Fibroblast of upper back skin (primary cell): ENCODE measurements around the gene P3H2.

Experiments used
- DNase-seq: peaks from one replicate; pipeline ENCODE4 v3.0.0-alpha.2; 2013

The P3H2 gene

GRCh38 chr3:190122198-190122771 is 1.6 kb upstream of the P3H2 start:
- peak; percentile 91 for DNase-seq

GRCh38 chr3:190121383-190121782 is 686 bp upstream of the P3H2 start:
- DNase-seq: no peak

DNA sequence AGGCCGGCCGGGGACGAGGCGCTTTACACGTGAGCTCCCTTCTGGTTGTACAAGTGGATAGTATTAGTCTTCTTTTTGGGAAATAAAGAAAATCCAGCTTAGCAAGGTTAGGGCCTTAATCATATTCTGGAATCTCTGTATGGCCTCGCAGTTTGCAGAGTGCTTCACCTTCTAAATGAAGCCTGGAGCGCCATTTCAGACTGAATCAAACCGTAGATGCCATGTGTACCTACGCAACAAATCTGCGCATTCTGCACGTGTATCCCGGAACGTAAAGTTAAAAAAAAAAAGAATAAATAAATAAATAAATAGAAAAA is 322 bp upstream of the P3H2 start:
- DNase-seq: no peak

GRCh38 chr3:190119461-190120268 is 1.0 kb downstream of the P3H2 start:
- no peak for DNase-seq

DNA sequence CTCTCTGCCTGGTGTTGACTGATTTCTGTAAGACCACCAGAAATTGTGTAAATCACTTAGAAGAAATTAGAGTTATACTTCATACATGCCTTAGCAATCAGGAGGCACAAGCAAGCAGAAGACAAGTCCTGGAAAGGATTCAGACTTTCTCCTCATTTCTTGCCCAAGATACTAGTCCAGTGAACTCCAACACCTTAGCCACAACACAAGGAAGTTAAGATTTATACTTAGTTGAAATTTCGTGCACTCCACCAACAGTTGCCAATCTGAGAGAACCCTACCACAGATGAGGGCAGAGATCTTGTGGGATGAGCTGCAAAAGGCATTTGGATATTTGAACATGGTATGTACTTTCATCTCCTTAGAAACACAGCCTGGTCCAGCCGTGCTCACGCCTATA is 2.3 kb downstream of the P3H2 start:
- no peak for DNase-seq

GRCh38 chr3:190117981-190118380 is 2.7 kb downstream of the P3H2 start:
- peak; percentile 73 for DNase-seq

DNA sequence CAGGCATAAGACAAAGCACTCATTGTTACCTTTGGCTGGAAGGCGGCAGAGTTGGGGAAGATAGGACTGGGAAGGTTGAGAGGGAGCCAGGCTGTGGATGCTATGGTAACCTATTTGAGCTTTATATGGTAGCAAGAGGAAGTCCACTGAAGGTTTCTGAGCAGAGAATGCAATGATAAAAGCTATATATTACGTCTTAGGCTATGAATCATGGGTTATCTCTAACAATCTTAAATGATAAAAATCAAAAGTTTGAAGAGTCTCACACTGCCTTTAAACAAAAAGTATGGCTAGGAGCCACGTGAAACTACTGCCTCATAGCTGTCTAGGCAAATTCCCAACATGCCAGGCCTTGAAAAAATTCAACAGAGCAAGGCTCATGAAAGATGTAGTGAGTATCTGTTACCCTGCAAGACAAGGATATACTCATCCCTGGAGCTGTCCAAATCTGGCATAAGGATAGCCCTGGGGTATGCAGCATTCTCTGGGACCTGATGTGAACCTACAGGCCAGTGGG is 4.1 kb downstream of the P3H2 start:
- peak; percentile 78 for DNase-seq

GRCh38 chr3:190110826-190111225 is 9.9 kb downstream of the P3H2 start:
- no peak for DNase-seq

GRCh38 chr3:190109441-190109840 is 11.3 kb downstream of the P3H2 start:
- no peak for DNase-seq

DNA sequence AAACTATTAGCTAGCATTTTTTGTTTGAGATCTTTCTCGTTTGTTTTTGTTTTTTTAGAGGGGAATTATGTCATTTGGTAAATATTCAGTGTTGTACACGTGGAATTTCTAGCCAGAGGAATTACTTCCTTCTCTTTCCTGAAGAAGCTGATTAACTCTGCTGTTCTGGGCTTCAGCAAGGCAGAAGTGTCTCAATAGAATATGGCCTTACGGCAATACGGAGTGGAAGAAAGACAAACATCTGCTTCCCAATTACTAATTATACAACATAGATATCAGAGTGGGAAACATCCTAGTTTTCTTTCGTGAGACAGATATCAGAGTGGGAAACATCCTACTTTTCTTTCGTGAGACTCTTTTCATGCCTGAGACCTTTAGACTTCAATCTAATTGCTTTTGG is 11.9 kb downstream of the P3H2 start:
- DNase-seq: no peak

- DNase-seq: peak; percentile 74
Observed at GRCh38 chr3:190105876-190106275, 14.8 kb downstream of the P3H2 start.

DNA sequence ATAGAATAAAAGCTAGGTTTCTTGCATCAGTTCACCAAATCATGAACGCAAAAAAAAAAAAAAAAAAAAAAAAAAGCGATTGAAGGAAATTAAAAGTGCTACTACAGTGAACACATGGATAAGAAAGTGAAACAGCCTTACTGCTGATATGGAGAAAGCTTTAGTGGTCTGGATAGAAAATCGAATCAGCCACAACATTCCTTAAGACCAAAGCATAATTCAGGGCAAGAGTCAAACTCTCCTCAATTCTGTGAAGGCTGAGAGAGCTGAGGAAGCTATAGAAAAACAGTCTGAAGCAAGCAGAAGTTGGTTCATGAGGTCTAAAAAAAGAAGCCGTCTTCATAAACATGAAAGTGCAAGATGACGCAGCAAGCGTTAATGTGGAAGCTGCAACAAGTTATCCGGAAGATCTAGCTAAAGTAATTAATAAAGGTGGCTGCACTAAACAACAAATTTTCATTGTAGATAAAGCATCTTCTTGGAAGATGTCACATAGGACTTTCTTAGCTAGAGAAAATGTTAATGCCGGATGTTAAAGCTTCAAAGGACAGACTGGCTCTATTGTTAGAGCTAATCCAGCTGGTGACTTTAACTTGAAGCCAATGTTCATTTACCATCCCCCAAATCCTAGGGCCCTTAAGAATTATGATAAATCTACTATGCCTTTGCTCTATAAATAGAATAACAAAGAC is 19.2 kb downstream of the P3H2 start:
- DNase-seq: peak; percentile 85

GRCh38 chr3:190099099-190099498 is 21.6 kb downstream of the P3H2 start:
- DNase-seq: peak; percentile 53

DNA sequence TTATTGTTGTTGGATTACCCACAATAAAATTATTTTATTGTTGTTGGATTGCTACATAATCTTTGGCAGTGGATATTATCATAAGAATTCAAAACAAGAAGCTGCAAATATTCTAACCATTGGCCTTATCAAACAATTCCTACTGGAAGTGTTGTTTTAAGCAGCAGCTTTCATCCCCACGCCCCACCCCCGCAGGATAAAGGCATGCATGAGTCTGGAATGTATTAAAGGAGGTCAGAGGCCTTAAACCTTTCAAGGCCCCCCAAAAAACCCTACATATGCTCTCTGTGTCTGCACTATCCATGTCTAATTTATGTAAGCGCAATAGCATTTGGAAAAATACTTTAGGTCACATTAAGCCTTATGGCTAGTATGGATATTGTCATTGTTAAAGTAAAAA is 23.1 kb downstream of the P3H2 start:
- no peak for DNase-seq

DNA sequence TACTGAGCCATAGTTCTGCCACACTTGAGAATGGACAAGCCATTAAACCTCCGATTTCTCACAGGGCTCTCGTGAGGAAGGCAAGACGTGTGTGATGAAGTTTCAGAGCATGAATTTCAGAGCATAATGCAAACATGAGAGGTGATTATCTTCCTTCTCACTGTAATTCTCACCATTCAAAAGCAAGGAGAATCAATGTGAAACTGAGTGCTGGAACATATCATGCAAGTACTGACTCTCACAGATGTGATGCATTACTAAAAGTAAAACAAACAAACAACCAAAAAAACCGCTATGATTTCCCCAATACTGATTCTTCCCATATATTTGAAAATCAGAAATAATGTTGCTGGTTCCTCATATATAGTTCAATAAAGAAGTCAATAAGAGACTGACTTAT is 23.7 kb downstream of the P3H2 start:
- DNase-seq: no peak

GRCh38 chr3:190096345-190096744 is 24.4 kb downstream of the P3H2 start:
- no peak for DNase-seq

DNA sequence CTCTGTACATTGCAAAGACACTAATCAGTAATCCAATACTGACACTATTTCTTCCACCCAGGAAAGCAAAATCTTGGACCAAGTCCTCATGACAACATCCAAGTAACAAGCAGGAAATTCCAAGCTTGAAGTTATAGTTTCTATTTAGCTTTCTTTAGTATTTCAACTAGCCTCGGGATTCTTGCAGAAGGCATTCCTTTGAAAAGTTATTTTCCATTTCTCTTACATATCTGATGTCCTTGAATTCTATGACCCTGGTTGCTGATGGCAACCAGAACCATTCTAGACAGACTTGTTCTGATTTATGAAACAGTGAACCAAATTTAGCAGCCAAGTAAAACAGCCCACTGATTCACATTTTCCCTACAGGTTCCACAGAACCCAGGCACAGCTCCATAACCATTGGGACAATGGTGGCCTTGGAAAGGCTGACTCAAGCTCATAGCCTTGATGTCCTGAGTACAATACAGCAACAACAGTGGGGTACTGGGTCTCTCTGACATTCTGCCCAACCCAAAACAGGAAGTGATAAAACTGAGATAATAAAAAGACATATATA is 26.5 kb downstream of the P3H2 start:
- peak; percentile 86 for DNase-seq

DNA sequence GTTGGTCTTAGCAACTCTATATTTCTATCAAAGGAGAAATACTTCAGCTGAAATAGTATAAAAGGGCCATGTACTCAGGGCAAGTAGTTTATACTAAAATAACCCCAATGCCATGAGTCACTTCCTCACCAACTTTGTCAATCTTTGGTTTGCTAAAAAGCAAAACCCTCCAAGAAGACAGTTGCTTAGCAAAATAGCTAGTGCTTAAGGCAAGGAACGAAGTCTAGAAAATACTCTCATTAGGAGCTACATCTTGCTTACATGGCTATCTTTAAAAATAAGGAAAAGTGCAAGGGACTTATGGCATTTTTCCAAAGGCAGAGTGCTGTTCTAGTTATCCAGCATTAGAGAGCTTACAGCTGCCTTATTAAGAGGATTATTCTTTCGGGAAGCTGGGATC is 28.4 kb downstream of the P3H2 start:
- DNase-seq: peak; percentile 77

- peak; percentile 78 for DNase-seq
Observed at GRCh38 chr3:190089711-190090110, 31.0 kb downstream of the P3H2 start.

DNA sequence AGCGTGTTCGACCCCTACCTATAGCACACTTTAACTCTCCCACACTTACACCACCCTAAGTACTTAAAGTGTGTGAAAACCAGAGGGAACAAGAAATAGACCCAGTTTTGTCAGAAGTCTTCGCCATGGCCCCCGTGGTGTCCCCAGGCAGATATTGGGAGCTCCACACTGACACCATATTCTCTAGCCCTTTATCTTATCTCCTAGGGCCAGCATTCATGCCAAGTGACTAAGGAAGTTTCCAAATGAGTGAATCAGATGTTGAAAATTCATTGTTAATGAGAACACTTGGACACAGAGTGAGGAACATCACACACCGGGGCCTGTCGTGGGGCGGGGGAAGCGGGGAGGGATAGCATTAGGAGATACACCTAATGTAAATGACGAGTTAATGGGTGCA is 31.8 kb downstream of the P3H2 start:
- DNase-seq: no peak

DNA sequence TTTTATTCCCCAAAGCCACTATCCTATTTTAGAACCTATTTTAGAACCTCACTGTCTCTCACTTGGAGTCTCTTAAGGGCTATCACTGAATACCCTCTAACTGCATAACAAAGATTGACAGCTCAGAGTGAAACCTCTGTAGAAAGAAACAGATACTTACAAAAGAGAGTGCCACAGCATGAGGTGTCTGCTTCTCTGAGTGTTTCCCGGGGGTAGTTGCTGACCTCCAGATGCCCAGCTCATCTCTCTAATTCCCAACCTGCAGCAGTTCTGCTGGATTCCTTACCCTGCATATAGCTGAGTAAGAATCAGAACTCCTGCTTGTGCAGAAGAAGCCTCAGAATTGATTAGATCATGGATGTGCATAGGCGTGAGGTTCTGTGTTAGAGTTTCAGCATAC is 34.5 kb downstream of the P3H2 start:
- no peak for DNase-seq

GRCh38 chr3:190084983-190085382 is 35.7 kb downstream of the P3H2 start:
- no peak for DNase-seq

DNA sequence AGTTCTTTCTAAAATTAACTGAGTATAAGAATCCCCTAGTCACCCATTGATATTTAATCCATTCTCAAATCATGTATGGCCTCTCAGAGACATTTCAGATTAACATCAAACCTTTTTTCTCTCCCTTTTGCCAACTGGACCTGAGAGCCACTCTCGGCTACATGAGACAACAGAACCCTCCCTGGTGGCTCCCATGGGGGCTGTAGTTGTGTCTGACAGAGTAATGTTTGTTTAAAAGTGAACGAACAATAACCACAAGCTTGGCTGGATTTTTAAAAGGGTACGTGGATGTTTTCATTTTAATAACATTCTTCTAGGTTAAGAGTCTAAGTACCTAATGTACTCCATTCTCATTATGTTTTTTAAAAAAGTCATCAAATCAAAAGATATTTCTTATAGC is 37.1 kb downstream of the P3H2 start:
- DNase-seq: peak; percentile 32

DNA sequence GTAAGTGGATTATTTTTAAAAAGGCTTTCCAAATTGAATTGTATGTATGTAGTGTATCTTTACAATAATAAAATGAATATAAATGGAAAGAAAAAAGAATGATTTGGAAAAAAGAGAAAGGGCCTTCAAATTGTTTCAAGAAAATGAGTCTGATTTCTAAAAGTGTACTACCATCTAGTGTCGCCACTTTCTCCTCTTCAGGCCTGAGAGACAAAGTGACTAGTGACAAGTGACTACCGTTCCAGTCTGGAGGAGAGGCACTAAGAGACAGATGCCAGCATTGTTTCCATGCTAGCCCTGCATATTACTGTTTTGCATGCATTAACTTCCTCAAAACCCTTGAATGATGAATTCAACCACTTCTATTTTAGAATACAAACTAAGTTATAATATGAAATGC is 39.3 kb downstream of the P3H2 start:
- DNase-seq: no peak
